K562 (cell line): Measurements from ENCODE around the gene SPDEF. TPM values are rescaled to one million over a fixed set of nuclear protein-coding genes. Genes with fewer than 3 reads are reported as not detected.
A peak's percentile ranks its signal among the peaks of the same experiment; 100 is the strongest.

ENCODE experiments used
- ARHGAP35 ChIP-seq: fragments of 450-650 bp; IDR thresholded peaks from 2 replicates; pipeline ENCODE4 v1.6.1; 2018; ENCODE audit not compliant: partially characterized antibody
- ATF1 ChIP-seq, 2 experiments: fragments of 450-650 bp in 1 of 2; IDR thresholded peaks; 2 replicates each; pipeline ENCODE4 v1.6.1; 2016; ENCODE audit warnings: missing compliant biosample characterization in 1 of 2, missing genetic modification characterization in 1 of 2
- BRCA1 ChIP-seq, 2 experiments: fragments of 450-650 bp in 1 of 2; sonication (generic) in 1 of 2; formaldehyde crosslinking in 1 of 2; IDR thresholded peaks; 2 replicates each; pipeline versions ENCODE4 v1.5.0 to v1.6.1; 2017 to 2020; ENCODE audit warnings: mild to moderate bottlenecking in 1 of 2, missing genetic modification reagents in 1 of 2
- BRF1 ChIP-seq: IDR thresholded peaks from 3 replicates; pipeline ENCODE4 v1.6.1; 2011; ENCODE audit warnings: borderline replicate concordance, mild to moderate bottlenecking; ENCODE audit not compliant: insufficient read length; ENCODE audit errors: extremely low read depth
- CBFA2T2 ChIP-seq: fragments of 450-650 bp; conservative IDR thresholded peaks from 2 replicates; pipeline ENCODE4 v1.6.1; 2017; ENCODE audit warnings: mild to moderate bottlenecking
- CCNT2 ChIP-seq: IDR thresholded peaks from 2 replicates; pipeline ENCODE4 v1.6.1; 2011; ENCODE audit warnings: borderline replicate concordance, low read depth, mild to moderate bottlenecking, moderate library complexity, mixed read lengths, low read length; ENCODE audit not compliant: insufficient read length; ENCODE audit errors: extremely low read depth
- CEBPG ChIP-seq, 3 experiments: fragments of 200-800 bp in 1 of 3; sonication (Bioruptor generic) in 1 of 3; sonication (generic) in 1 of 3; formaldehyde crosslinking in 1 of 3; IDR thresholded peaks in 2 of 3; conservative IDR thresholded peaks in 1 of 3; 2 replicates each; pipeline versions ENCODE4 v1.6.1 to v1.8.0; 2016 to 2022; ENCODE audit warnings: missing compliant biosample characterization in 2 of 3, missing genetic modification characterization in 2 of 3, mild to moderate bottlenecking in 1 of 3, missing genetic modification reagents in 1 of 3
- CHD2 ChIP-seq: IDR thresholded peaks from 2 replicates; pipeline ENCODE4 v1.6.1; 2011; ENCODE audit warnings: low read depth, low read length
- CREB1 ChIP-seq, 2 experiments: sonication (generic) in 1 of 2; formaldehyde crosslinking in 1 of 2; IDR thresholded peaks; 2 replicates each; pipeline versions ENCODE4 v1.6.1 to v1.8.0; 2012 to 2022; ENCODE audit warnings: inconsistent platforms in 1 of 2, mild to moderate bottlenecking in 1 of 2, missing genetic modification reagents in 1 of 2, moderate library complexity in 1 of 2
- DMBX1 ChIP-seq: fragments of 250-450 bp; sonication (Bioruptor Pico); IDR thresholded peaks from 2 replicates; pipeline ENCODE4 v1.8.0; 2022; ENCODE audit warnings: inconsistent platforms, mild to moderate bottlenecking, moderate library complexity, borderline replicate concordance
- ETS2 ChIP-seq: IDR thresholded peaks from 2 replicates; pipeline ENCODE4 v1.6.1; 2016; ENCODE audit warnings: borderline replicate concordance, missing genetic modification characterization, mild to moderate bottlenecking, moderate library complexity, missing compliant biosample characterization; ENCODE audit not compliant: poor library complexity, severe bottlenecking
- FOXA1 ChIP-seq: fragments of 450-650 bp; IDR thresholded peaks from 2 replicates; pipeline ENCODE4 v1.6.1; 2016; ENCODE audit warnings: mild to moderate bottlenecking, borderline replicate concordance
- KLF1 ChIP-seq: fragments of 450-650 bp; IDR thresholded peaks from 2 replicates; pipeline ENCODE4 v1.6.1; 2016; ENCODE audit warnings: missing genetic modification characterization, missing compliant biosample characterization
- MCM7 ChIP-seq, 2 experiments: fragments of 450-650 bp; IDR thresholded peaks; 2 replicates each; pipeline ENCODE4 v1.6.1; 2016 to 2018
- OTX1 ChIP-seq: fragments of 450-650 bp; formaldehyde crosslinking; IDR thresholded peaks from 2 replicates; pipeline ENCODE4 v1.4.0; 2022; ENCODE audit warnings: mild to moderate bottlenecking
- PHB ChIP-seq: fragments of 250-450 bp; sonication (Bioruptor Pico); IDR thresholded peaks from 2 replicates; pipeline ENCODE4 v1.5.0; 2021
- SREBF1 ChIP-seq: fragments of 150-350 bp; IDR thresholded peaks from 2 replicates; pipeline ENCODE4 v1.6.1; 2014; ENCODE audit warnings: antibody characterized with exemption, low read depth, low read length, borderline replicate concordance
- STAT5A ChIP-seq: IDR thresholded peaks from 2 replicates; pipeline ENCODE4 v1.6.1; 2012; ENCODE audit warnings: low read length, inconsistent platforms, borderline replicate concordance
- STAT5B ChIP-seq: fragments of 250-450 bp; sonication (Bioruptor Pico); IDR thresholded peaks from 2 replicates; pipeline ENCODE4 v1.8.0; 2021; ENCODE audit warnings: mild to moderate bottlenecking, inconsistent platforms
- XRCC5 ChIP-seq: fragments of 200-400 bp; formaldehyde crosslinking; IDR thresholded peaks from 2 replicates; pipeline ENCODE4 v1.6.1; 2017; ENCODE audit warnings: low read depth, mild to moderate bottlenecking, low read length
- ZC3H8 ChIP-seq: fragments of 450-650 bp; IDR thresholded peaks from 2 replicates; pipeline ENCODE4 v1.6.1; 2017
- ZEB2 ChIP-seq: fragments of 450-650 bp; IDR thresholded peaks from 2 replicates; pipeline ENCODE4 v1.6.1; 2016
- ZNF217 ChIP-seq: sonication (generic); formaldehyde crosslinking; IDR thresholded peaks from 2 replicates; pipeline ENCODE4 v1.8.0; 2022; ENCODE audit warnings: mild to moderate bottlenecking, missing genetic modification reagents
- ZNF347 ChIP-seq: fragments of 450-650 bp; formaldehyde crosslinking; IDR thresholded peaks from 2 replicates; pipeline ENCODE4 v1.4.0; 2020; ENCODE audit warnings: low read depth, mild to moderate bottlenecking, moderate library complexity
- ZNF583 ChIP-seq: fragments of 250-450 bp; sonication (Bioruptor Pico); IDR thresholded peaks from 2 replicates; pipeline ENCODE4 v1.4.0; 2020
- ZNF584 ChIP-seq: fragments of 200-800 bp; sonication (Bioruptor generic); IDR thresholded peaks from 2 replicates; pipeline ENCODE4 v1.6.1; 2016; ENCODE audit warnings: low read depth, mild to moderate bottlenecking, missing genetic modification characterization, missing compliant biosample characterization
- polyA plus RNA-seq, 8 experiments: library from polyadenylated mRNA; depleted of rRNA in 4 of 8; stranded (reverse) in 5 of 8; unstranded in 3 of 8; fragments of >200 nt; fragmentation: Nextera tagmentation in 2 of 8; fragmentation: Illumina TruSeq in 1 of 8; extraction: Ambion mirVana in 2 of 8; extraction: Trizol in 1 of 8; gene quantifications; 2 replicates each; pipeline versions ENCODE4 v1.2.1 to v1.2.3, GENCODE V29; 2011 to 2014; ENCODE audit warnings: inconsistent platforms in 1 of 8, missing spikeins in 1 of 8
- total RNA-seq, 7 experiments: library from RNA; depleted of rRNA in 6 of 7; stranded (reverse); fragments of >200 nt in 6 of 7; fragmentation: Illumina TruSeq in 2 of 7; extraction: Trizol in 2 of 7; gene quantifications; 2 replicates each; pipeline versions ENCODE4 v1.2.1 to v1.2.3, GENCODE V29; 2011 to 2021; ENCODE audit warnings: low replicate concordance in 1 of 7
- TF ChIP-seq, protein P1 (sequence below): sonication (generic); formaldehyde crosslinking; IDR thresholded peaks from 2 replicates; pipeline ENCODE4 v1.8.1; 2023; ENCODE audit warnings: mild to moderate bottlenecking, missing genetic modification reagents
- TF ChIP-seq, protein P2 (sequence below): sonication (generic); formaldehyde crosslinking; IDR thresholded peaks from 2 replicates; pipeline ENCODE4 v1.8.0; 2022; ENCODE audit warnings: mild to moderate bottlenecking, missing genetic modification reagents

SPDEF gene
- total and polyA plus RNA-seq, 9 of the 15 experiments (the other 6 are each of a cell fraction or from before 2014, with no cell fraction given) = 0.04 to 0.12 (median 0.11) TPM; not detected in 5

DNA sequence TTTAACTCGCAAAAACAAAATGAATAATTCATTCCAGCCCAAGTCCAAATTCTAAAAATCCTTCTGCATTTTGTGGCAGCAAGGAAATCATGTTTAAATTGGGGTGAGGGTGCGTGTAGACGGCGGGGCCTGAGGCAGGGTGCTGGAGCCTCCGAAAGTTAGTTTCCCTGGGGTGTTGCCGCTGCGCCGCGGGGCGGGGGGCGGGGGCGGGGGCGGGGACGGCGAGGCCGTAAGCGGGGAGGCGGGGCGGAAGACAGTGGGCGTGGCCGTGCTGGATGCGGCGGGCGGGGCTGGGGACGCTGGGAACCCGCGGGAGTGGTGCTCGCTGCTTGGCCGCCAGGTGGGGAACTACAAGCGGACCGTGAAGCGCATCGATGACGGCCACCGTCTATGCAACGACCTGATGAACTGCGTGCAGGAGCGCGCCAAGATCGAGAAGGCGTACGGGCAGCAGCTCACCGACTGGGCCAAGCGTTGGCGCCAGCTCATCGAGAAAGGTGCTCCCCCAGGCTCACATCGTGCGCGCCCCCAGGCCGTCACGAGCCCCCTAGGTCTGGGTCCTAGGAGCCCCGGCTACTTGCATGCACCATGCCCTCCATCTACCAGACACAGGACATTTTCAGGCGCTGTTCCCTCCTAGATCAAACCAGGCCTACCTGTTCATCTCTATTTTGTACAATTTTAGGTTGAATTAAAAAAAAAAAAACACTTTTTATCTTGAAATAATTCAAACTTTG lies 29.0 kb downstream of the SPDEF start (continued):
- no peak for TF ChIP-seq BRF1
- peak; percentile 69; the same call in 1 of the 2 replicates for TF ChIP-seq CREB1 (IDR thresholded peaks at IDR 0.05)
- TF ChIP-seq CREB1 (CRISPR knock-in tag; IDR thresholded peaks at IDR 0.05) = peak; percentile 78
- no peak for TF ChIP-seq STAT5B (CRISPR knock-in tag)
- TF ChIP-seq DMBX1 (CRISPR knock-in tag) = no peak
- TF ChIP-seq CEBPG (CRISPR knock-in tag; IDR thresholded peaks at IDR 0.05) = no peak
- TF ChIP-seq CEBPG (tag; conservative IDR thresholded peaks at IDR 0.05 in 1 of 2, IDR thresholded peaks at IDR 0.05 in 1 of 2) = no peak
- no peak for TF ChIP-seq ZNF584 (CRISPR knock-in tag)
- TF ChIP-seq ZNF347 = no peak
- no peak for TF ChIP-seq CBFA2T2
- TF ChIP-seq MCM7 (IDR thresholded peaks at IDR 0.05) = no peak
- TF ChIP-seq, protein P1, sequence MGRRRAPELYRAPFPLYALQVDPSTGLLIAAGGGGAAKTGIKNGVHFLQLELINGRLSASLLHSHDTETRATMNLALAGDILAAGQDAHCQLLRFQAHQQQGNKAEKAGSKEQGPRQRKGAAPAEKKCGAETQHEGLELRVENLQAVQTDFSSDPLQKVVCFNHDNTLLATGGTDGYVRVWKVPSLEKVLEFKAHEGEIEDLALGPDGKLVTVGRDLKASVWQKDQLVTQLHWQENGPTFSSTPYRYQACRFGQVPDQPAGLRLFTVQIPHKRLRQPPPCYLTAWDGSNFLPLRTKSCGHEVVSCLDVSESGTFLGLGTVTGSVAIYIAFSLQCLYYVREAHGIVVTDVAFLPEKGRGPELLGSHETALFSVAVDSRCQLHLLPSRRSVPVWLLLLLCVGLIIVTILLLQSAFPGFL (CRISPR knock-in tag) = no peak
- peak; percentile 64 for TF ChIP-seq CCNT2
- TF ChIP-seq KLF1 (tag) = no peak
- no peak for TF ChIP-seq FOXA1
- TF ChIP-seq, protein P2, sequence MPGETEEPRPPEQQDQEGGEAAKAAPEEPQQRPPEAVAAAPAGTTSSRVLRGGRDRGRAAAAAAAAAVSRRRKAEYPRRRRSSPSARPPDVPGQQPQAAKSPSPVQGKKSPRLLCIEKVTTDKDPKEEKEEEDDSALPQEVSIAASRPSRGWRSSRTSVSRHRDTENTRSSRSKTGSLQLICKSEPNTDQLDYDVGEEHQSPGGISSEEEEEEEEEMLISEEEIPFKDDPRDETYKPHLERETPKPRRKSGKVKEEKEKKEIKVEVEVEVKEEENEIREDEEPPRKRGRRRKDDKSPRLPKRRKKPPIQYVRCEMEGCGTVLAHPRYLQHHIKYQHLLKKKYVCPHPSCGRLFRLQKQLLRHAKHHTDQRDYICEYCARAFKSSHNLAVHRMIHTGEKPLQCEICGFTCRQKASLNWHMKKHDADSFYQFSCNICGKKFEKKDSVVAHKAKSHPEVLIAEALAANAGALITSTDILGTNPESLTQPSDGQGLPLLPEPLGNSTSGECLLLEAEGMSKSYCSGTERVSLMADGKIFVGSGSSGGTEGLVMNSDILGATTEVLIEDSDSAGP = no peak
- TF ChIP-seq ARHGAP35 = no peak
- TF ChIP-seq OTX1 (CRISPR knock-in tag) = no peak
- TF ChIP-seq ZNF583 (CRISPR knock-in tag) = no peak
- TF ChIP-seq BRCA1 (IDR thresholded peaks at IDR 0.05) = no peak
- no peak for TF ChIP-seq BRCA1 (CRISPR knock-in tag; IDR thresholded peaks at IDR 0.05)
- no peak for TF ChIP-seq ETS2 (tag)
- TF ChIP-seq ATF1 (CRISPR knock-in tag; IDR thresholded peaks at IDR 0.05) = peak; percentile 38; the same call in 1 of the 2 replicates
- TF ChIP-seq ATF1 (tag; IDR thresholded peaks at IDR 0.05) = peak; percentile 67
- TF ChIP-seq CHD2 = no peak
- no peak for TF ChIP-seq STAT5A
- no peak for TF ChIP-seq ZNF217
- no peak for TF ChIP-seq SREBF1
- no peak for TF ChIP-seq ZEB2
- no peak for TF ChIP-seq PHB (CRISPR knock-in tag)
- TF ChIP-seq XRCC5 = no peak
- no peak for TF ChIP-seq ZC3H8
